ENCODE data around the gene ATG9B.
"Not testable (repeated sequence)": the region's sequence is repeated elsewhere in the genome, so short reads cannot be mapped to it uniquely, and the experiment has no call there.

ATG9B gene

DNA sequence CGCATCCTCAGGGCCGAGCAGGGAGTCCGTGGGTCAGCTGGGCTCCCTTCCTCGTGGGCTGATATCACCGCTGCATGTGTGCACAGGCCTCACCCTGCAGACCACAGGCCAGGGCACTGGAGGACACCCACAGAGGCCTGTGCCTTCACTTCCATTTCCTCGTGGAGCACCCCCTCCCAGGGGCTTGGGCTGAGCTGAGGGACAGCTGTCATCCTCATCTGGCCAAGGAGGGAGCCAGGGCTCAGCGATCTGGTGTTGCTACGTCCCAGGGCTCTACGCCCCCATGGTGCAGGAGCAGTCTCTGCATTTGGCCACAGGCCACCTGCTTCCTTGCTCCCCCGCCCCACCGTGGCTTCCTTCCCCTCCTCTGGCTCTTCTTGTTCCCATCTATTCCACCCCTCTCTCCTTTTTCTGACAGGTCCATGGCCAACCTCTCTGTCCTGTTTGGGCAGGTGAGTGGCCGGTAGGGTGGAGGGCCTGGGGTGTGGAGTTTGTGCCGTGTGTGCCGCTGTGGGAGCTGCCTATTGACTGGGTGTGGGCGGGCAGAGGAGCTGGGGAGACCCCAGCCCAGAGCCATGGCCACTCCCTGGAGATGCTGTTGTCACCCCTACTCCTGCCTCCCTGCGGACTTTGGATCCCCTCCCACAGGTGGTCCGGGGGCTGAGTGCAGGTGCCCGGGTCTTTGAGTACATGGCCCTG is 15.7 kb upstream of the ATG9B start:
- FAIRE-seq (no peak), DNase-seq (ENCODE audit: extremely low spot score, insufficient read length, low read depth) (no peak)

DNA sequence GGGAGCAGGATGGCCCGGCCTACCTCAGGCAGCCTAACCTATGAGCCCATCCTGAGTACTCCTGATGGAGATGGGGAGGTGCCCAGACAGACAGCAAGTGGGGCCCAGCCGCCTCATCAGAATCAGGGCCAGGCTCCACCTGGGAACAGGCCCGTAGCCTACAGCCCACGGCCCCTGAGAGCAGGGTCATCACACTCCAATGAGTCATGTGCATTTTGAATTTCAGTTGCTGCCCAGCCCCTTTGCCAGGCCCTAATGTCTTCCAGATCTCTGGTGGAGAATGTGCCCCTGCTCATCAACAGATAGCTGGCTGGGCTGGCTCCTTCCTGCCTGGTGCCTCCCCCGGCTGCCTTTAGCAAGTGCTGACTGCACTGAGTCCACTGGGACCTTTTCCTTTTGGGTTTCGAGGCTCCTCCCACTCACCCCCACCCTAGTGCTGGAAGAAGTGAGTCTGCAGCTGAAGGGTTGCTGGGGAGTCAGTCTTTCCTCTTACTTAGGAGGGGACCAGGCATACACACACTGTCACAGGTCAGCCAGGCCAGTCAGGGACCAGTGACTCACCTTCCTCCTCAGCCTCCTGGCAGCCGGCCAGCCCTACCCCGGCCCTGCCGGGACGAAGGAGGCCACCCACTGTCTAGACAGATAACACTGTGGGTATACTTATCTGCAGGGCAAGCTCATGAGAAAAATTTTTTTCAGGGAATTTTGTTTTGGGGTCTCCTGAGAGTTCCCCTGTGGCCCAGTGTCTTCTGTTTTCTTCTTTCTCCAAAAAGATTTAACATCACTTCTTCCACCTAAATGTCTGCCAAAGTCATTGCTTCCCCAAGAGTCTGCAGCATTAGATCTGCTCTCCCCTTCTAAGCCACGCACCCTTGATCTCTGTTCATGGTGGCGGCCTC is 14.9 kb upstream of the ATG9B start:
- DNase-seq (ENCODE audit: extremely low spot score, insufficient read length, low read depth) (no peak), FAIRE-seq (no peak)

DNA sequence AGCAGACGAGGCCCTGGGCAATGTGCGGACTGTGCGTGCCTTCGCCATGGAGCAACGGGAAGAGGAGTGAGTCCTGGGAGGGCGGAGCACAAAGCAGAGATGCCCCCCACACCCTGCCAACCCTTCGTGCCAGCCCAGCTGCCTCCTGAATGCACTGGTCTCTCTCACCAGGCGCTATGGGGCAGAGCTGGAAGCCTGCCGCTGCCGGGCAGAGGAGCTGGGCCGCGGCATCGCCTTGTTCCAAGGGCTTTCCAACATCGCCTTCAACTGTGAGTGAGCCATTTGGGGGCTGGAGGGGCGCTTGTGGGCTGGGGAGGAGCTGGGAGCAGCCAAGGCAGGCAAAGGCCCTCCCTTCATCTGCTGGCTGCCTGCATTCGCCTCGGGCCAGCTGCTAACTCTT is 11.6 kb upstream of the ATG9B start:
- FAIRE-seq (no peak), DNase-seq (ENCODE audit: extremely low spot score, insufficient read length, low read depth) (no peak)

DNA sequence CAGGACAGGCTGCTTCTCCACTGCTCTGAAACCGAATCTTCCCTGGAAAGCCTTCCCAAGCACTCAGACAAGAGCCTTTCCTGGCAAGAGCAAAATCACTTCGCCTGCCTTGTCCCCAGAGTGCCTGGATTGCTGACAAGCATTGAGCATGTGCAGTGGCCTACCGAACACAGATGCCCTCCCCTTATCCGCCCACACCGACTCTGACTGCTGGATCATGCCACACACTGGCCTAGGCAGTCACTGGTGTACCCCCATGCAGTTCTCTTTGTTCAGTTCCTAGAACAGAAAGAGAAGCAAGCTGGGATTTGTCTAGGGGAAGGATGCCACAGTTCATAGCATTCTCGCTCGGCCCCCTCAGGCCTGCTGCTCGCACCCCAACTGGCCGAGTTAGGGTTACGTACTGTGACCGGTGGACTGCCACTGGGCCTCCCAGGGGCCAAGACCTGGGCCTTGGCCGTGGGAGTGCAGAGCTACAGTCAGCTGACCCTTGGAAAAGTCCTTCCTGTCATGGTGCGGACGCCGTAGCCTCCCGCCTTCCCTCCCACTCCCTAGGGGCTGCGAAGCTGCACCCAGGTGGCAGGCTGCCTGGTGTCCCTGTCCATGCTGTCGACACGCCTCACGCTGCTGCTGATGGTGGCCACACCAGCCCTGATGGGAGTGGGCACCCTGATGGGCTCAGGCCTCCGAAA is 10.9 kb upstream of the ATG9B start:
- no peak for FAIRE-seq
- no peak for DNase-seq (ENCODE audit: extremely low spot score, insufficient read length, low read depth)

DNA sequence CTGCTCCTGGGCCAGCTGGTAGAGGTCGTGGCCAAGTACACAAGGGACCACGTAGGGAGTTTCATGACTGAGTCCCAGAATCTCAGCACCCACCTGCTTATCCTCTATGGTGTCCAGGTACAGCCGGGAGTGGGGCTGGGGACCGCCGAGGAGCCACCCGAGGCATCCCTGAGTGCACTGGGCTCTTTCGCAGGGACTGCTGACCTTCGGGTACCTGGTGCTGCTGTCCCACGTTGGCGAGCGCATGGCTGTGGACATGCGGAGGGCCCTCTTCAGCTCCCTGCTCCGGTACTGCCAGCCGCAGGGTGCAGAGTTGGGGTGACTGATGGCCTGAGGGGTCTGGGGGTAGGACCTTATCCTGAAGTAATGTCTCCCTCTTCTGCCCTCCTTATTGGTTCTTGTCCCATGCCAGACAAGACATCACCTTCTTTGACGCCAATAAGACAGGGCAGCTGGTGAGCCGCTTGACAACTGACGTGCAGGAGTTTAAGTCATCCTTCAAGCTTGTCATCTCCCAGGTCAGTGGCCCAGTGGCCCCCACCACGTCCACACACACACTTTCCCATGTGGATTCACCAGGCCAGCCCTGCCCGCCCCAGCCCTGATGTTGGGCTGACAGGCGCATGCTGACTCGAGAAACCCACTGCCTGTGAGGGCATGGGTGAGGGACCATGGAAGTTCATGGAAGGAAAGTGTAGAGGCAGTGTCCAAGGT is 10.2 kb upstream of the ATG9B start:
- DNase-seq (ENCODE audit: extremely low spot score, insufficient read length, low read depth), result no peak
- no peak for FAIRE-seq

GRCh38 chr7:151033864-151034249 is 9.6 kb upstream of the ATG9B start:
- FAIRE-seq (no peak), DNase-seq (ENCODE audit: extremely low spot score, insufficient read length, low read depth) (no peak)

GRCh38 chr7:151032936-151033863 is 8.9 kb upstream of the ATG9B start:
- FAIRE-seq (no peak), DNase-seq (ENCODE audit: extremely low spot score, insufficient read length, low read depth) (no peak)

GRCh38 chr7:151031011-151031410 is 6.7 kb upstream of the ATG9B start:
- DNase-seq (ENCODE audit: extremely low spot score, insufficient read length, low read depth) (no peak), FAIRE-seq (no peak)

DNA sequence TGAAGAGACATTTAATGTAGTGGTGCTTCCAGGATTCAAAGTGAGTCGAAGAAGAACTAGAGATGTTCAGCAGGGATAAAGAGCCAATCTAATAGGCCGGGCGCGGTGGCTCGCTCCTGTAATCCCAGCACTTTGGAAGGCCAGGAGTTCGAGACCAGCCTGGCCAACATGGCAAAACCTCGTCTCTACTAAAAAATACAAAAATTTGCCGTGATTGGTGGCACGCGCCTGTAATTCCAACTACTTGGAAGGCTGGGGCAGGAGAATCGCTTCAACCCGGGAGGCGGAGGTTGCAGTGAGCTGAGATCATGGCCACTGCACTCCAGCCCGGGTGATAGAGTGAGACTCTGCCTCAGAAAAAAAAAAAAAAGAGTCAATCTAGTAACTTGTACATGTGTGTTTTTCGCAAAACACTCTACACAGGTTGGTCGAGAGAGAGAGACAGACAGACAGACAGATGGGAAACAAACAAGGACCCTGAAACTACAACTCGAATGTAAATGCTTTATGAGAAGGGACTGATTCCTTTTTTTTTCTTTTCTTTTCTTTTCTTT is 4.7 kb upstream of the ATG9B start:
- DNase-seq (ENCODE audit: extremely low spot score, insufficient read length, low read depth) (no peak), FAIRE-seq (no peak)

DNA sequence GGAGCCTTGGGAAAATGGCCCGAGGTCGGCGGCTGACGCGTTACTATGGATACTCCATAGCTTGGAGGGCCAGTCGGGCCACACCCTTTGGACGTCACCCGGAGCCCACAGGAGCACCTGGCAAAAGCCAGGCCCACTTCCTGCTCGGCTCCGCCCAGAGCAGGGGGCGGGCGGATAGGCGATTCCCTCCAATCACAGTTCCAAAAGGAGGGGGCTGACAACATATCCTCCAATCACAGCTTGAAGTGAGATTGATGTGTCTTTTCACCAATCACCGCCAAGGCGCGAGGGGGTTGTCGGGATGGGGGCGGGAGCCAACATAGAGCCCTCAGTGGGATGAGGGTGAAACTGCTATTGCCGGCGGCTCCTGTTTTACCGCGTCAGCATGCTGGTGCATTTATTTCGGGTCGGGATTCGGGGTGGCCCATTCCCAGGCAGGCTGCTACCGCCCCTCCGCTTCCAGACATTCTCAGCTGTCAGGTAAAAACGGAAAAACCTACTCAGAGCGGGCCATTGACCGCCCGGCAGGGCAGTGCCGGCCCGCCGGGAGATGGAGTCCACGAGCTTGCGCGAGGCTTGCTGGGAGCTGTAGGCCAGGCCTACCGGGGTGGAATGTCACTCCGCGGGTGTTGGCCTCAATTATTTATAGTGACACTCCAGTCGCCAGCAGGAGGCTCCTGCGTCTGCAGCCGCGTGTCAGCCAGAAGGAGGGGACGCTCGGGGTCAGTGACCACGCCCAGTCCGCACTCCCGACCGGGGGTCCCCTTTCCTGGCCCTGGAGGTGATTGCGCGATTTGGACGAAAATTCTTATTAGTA is 4.0 kb upstream of the ATG9B start, which contains the start of gene ABCB8:
Gene ABCB8, plus strand, starts transcription at position 320 of the 817 bp plus-strand sequence. Its CDS starts 66 bp downstream, at position 386.
- FAIRE-seq (peak; percentile 93), DNase-seq (ENCODE audit: extremely low spot score, insufficient read length, low read depth) (peak; percentile 99)

DNA sequence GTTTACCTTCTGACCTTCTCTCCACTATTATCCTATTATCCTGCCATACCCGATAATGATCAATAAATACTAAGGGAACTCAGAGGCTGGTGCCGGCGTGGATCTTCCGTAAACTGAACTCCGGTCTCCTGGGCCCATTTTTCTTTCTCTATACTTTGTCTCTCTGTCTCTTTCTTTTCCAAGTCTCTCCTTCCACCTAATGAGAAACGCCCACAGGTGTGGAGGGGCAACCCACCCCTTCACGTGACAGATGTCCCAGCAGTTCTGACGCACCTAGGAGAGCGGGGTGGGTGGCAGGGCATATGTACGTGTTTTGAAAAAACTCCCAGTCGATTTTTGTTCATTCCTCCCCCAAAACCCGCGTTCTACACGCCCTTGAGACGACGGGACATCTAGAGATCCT is 3.4 kb upstream of the ATG9B start:
- FAIRE-seq; DNase-seq (ENCODE audit: extremely low spot score, insufficient read length, low read depth): not testable (repeated sequence)

DNA sequence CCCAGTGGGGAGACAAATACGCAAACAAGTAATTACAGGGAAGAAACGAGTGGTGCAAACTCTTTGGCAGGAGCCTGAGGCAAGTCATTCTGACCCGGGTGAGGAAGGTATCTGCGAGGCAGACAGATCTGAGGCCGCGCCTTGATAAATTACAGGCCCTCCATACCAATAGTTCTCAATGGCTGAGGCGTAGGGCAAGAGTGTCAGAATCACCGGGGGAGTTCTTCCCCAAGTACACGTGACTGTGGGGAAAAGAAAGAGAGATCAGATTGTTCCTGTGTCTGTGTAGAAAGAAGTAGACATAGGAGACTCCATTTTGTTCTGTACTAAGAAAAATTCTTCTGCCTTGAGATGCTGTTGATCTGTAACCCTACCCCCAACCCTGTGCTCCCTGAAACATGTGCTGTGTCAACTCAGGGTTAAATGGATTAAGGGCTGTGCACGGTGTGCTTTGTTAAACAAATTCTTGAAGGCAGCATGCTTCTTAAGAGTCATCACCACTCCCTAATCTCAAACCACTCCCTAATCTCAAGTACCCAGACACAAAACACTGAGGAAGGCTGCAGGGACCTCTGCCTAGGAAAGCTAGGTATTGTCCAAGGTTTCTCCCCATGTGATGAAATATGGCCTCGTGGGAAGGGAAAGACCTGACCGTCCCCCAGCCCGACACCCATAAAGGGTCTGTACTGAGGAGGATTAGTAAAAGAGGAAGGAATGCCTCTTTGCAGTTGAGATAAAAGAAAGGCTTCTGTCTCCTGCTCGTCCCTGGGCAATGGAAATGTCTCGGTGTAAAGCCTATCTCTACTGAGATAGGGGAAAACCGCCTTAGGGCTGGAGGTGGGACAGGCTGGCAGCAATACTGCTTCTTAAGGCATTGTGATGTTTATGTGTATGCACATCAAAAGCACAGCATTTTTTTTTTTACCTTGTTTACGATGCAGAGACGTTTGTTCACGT is 2.8 kb upstream of the ATG9B start:
- DNase-seq (ENCODE audit: extremely low spot score, insufficient read length, low read depth); FAIRE-seq: not testable (repeated sequence)

- DNase-seq (ENCODE audit: extremely low spot score, insufficient read length, low read depth) (no peak), FAIRE-seq (no peak)
Measured at GRCh38 chr7:151025924-151026671, 1.8 kb upstream of the ATG9B start.

GRCh38 chr7:151023232-151023631 is 1.1 kb downstream of the ATG9B start:
- FAIRE-seq (no peak), DNase-seq (ENCODE audit: extremely low spot score, insufficient read length, low read depth) (no peak)

- no peak for DNase-seq (ENCODE audit: extremely low spot score, insufficient read length, low read depth)
- FAIRE-seq, result no peak
Measured at GRCh38 chr7:151020231-151020630, 4.1 kb downstream of the ATG9B start.

DNA sequence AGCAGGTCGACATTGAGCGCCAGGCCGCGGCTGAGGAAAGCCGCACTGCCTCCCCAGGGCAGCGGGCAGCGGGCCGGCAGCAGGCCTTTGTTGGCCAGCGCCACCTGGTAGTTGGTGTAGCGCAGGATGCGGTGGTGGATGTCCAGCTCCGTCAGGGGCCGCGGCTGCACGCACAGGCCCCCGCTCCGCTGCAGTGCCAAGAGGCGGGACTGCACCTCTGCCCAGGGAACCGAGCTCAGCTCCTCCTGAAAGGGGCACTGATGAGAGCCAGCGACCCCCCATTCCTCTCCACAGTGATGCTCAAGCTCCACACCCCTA is 5.2 kb downstream of the ATG9B start:
- DNase-seq (ENCODE audit: extremely low spot score, insufficient read length, low read depth), result no peak
- no peak for FAIRE-seq
